ENCODE results near the gene ETFBKMT. TPM values are rescaled to one million over a fixed set of nuclear protein-coding genes. Genes with fewer than 3 reads are reported as not detected.

ETFBKMT gene
- polyA plus RNA-seq, 1 of the 3 experiments (the other 2 are of a cell fraction) = 1.6 TPM

- Histone ChIP-seq H3K36me3 (replicated peaks in 1 of 2; ENCODE audit: control insufficient read depth in 1 of 2, insufficient read depth in 2 of 2, low read length in 1 of 2) (no peaks in the 10 kb centered on the region), H3K79me2 (ENCODE audit: insufficient read depth) (peaks cover 30% of the 10 kb centered on the region; the same call in 1 of the 2 replicates), H3K9ac (no peak overlapping the region), H3K27ac (ENCODE audit: low read depth in 2 of 2, low read length in 1 of 2) (no peak overlapping the region), H2AFZ (ENCODE audit: low read depth) (no peak overlapping the region), H4K20me1 (ENCODE audit: insufficient read depth) (0 out of 2 replicates have a peak, but pooled peaks cover 3% of the 10 kb centered on the region), H3K4me1 (ENCODE audit: control insufficient read depth in 1 of 2, insufficient read depth in 2 of 2, low read depth in 1 of 2, low read length in 1 of 2) (peaks cover 0 to 13% of the 10 kb centered on the region in 2 experiments; a peak in 1 of 4 replicates), H3K4me3 (ENCODE audit: low read depth in 2 of 2, low read length in 1 of 2) (no peak overlapping the region), H3K9me2 (no peaks in the 10 kb centered on the region), H3F3A (replicated peaks; ENCODE audit: insufficient read depth) (no peaks in the 10 kb centered on the region), H3K4me2 (no peak overlapping the region), H3K27me3 (ENCODE audit: insufficient read depth) (no peaks in the 10 kb centered on the region), H3K9me3 (no peaks in the 10 kb centered on the region)
- ChIA-PET POLR2A (no interaction called here), CTCF (interaction anchor here (0.7 to 2.2 kb wide), 4 partner anchors 49 to 301 kb away, joined by 3 to 11 read pairs (median 3); no protein-coding TSS in a partner anchor)
- no peak for DNase-seq
- WGBS (ENCODE audit: low lambda C conversion rate) = 94% methylated on average over 11 of the region's 12 CpGs
- TF ChIP-seq GATA2 (CRISPR knock-in tag; IDR thresholded peaks at IDR 0.05) = no peak
- TF ChIP-seq FOXM1 (IDR thresholded peaks at IDR 0.05; ENCODE audit: low read depth) = no peak
- no peak for TF ChIP-seq RAD21 (IDR thresholded peaks at IDR 0.05; ENCODE audit: low read length)
- TF ChIP-seq RCOR1 (IDR thresholded peaks at IDR 0.05; ENCODE audit: low read length) = no peak
- no peak for TF ChIP-seq CHD2 (IDR thresholded peaks at IDR 0.05; ENCODE audit: low read length, partially characterized antibody)
- TF ChIP-seq CTCF (IDR thresholded peaks at IDR 0.05) = no peak
- TF ChIP-seq MAX (IDR thresholded peaks at IDR 0.05; ENCODE audit: low read depth) = no peak
- no peak for TF ChIP-seq SMC3 (IDR thresholded peaks at IDR 0.05; ENCODE audit: low read depth, low read length)
- no peak for TF ChIP-seq MEF2A (IDR thresholded peaks at IDR 0.05; ENCODE audit: borderline replicate concordance, low read depth)
- no peak for TF ChIP-seq TAF1 (IDR thresholded peaks at IDR 0.05; ENCODE audit: borderline replicate concordance, low read depth, low read length)
- no peak for TF ChIP-seq GABPA (IDR thresholded peaks at IDR 0.05; ENCODE audit: low read depth)
- no peak for TF ChIP-seq FOXJ3 (CRISPR knock-in tag; IDR thresholded peaks at IDR 0.05)
- TF ChIP-seq USF1 (IDR thresholded peaks at IDR 0.05; ENCODE audit: borderline replicate concordance, low read depth) = no peak
Observed at GRCh38 chr12:31631809-31632208, 27.7 kb upstream of the ETFBKMT start.

- TF ChIP-seq ELF1 (IDR thresholded peaks at IDR 0.05) (no peak), RFX5 (IDR thresholded peaks at IDR 0.05; ENCODE audit: low read length) (no peak), FOXM1 (IDR thresholded peaks at IDR 0.05; ENCODE audit: low read depth) (no peak), MXI1 (IDR thresholded peaks at IDR 0.05; ENCODE audit: low read depth, low read length) (no peak), POLR2AphosphoS5 (IDR thresholded peaks at IDR 0.05; ENCODE audit: low read depth, low read length) (no peak), RAD21 (IDR thresholded peaks at IDR 0.05; ENCODE audit: low read length) (no peak), USF2 (IDR thresholded peaks at IDR 0.05; ENCODE audit: borderline replicate concordance, low read depth, low read length) (no peak), ZBTB33 (IDR thresholded peaks at IDR 0.05; ENCODE audit: borderline replicate concordance, low read depth) (no peak), MEF2A (IDR thresholded peaks at IDR 0.05; ENCODE audit: borderline replicate concordance, low read depth) (no peak), GATA2 (CRISPR knock-in tag; IDR thresholded peaks at IDR 0.05) (no peak), TCF12 (IDR thresholded peaks at IDR 0.05) (no peak), NRF1 (IDR thresholded peaks at IDR 0.05; ENCODE audit: low read depth, low read length) (no peak), EP300 (IDR thresholded peaks at IDR 0.05; ENCODE audit: borderline replicate concordance in 1 of 2, low read depth in 1 of 2, low read length in 1 of 2) (no peak), TAF1 (IDR thresholded peaks at IDR 0.05; ENCODE audit: borderline replicate concordance, low read depth, low read length) (no peak)
- WGBS (ENCODE audit: low lambda C conversion rate) = 82% methylated on average over 4 of the region's 4 CpGs
- ChIA-PET POLR2A (no interaction called here), CTCF (interaction anchor here (0.9 to 2.2 kb wide), 2 partner anchors 231 to 382 kb away, joined by 3 to 11 read pairs; no protein-coding TSS in a partner anchor)
- no peak for DNase-seq
- Histone ChIP-seq H3K4me1 (ENCODE audit: control insufficient read depth in 1 of 2, insufficient read depth in 2 of 2, low read depth in 1 of 2, low read length in 1 of 2) (peaks cover 0 to 13% of the 10 kb centered on the region in 2 experiments; a peak in 1 of 4 replicates), H3K27ac (ENCODE audit: low read depth in 2 of 2, low read length in 1 of 2) (no peak overlapping the region), H3K9ac (no peak overlapping the region), H3K4me3 (ENCODE audit: low read depth in 2 of 2, low read length in 1 of 2) (no peak overlapping the region), H2AFZ (ENCODE audit: low read depth) (no peak overlapping the region), H3K4me2 (no peak overlapping the region), H3F3A (replicated peaks; ENCODE audit: insufficient read depth) (peaks cover 7% of the 10 kb centered on the region), H3K9me2 (no peaks in the 10 kb centered on the region), H3K9me3 (no peaks in the 10 kb centered on the region), H3K79me2 (ENCODE audit: insufficient read depth) (peaks cover 30% of the 10 kb centered on the region; the same call in 1 of the 2 replicates), H3K27me3 (ENCODE audit: insufficient read depth) (no peaks in the 10 kb centered on the region), H4K20me1 (ENCODE audit: insufficient read depth) (peaks cover 10% of the 10 kb centered on the region; the same call in 1 of the 2 replicates), H3K36me3 (replicated peaks in 1 of 2; ENCODE audit: control insufficient read depth in 1 of 2, insufficient read depth in 2 of 2, low read length in 1 of 2) (no peaks in the 10 kb centered on the region)
Observed at GRCh38 chr12:31633464-31633863, 26.0 kb upstream of the ETFBKMT start.
